Measurements from ENCODE around the gene ALG1L2.
"Not testable (repeated sequence)": the region's sequence is repeated elsewhere in the genome, so short reads cannot be mapped to it uniquely, and the experiment has no call there.

ALG1L2 gene

DNA sequence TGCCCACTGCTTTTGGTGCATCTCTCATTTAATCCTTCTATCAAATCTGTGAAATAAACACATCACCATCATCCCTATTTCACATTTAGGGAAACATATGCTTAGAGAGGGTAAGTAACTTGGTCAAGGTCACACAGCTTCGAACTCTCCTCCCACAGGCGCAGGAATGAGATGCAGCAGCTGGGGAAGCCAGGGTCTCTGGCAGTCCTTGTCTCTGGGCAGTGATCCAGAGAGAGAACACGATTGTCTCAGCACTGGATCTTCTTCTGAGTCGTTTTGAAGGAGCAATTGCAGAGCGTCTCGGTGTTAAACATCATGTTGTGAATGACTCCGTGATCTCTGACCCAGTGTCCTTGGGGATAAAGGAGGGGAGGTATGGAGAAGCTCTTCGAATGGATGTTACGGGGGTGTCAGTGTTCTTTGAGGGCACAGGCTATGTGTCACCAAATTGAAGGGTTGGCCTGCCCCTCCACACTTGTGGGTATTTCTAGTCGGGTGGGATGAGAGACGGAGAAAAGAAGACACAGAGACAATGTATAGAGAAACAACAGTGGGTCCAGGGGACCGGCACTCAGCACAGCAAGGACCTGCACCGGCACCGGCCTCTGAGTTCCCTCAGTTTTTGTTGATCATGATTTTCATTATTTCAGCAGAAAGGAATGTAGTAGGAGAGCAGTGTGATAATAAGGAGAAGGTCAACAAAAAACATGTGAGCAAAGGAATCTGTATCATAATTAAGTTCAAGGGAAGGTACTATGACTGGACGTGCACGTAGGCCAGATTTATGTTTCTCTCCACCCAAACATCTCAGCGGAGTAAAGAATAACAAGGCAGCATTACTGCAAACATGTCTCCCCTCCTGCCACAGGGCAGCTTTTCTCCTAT is 41.5 kb downstream of the ALG1L2 start:
- not testable (repeated sequence) for DNase-seq (ENCODE audit: low read depth in 2 of 2)

DNA sequence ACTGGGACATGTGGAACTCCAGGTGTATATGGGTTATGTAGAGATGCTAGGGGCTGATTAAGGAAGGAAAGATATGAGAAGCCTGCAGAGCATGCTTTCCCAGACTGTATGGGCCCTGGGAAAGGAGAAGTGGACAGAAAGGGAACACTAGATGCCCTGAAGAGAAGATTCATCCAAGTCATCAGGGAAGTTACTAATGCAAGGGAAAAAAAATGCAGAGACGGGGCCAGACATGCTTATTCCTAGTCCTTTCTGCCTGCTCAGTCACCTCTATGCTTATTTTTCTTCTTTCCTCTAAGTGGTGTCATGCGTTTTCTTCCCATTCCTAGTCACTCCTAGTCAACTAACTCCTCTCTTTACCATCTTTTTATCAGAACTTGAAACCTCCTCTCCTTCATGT is 43.8 kb downstream of the ALG1L2 start:
- DNase-seq (ENCODE audit: low read depth in 2 of 2), result not testable (repeated sequence)

DNA sequence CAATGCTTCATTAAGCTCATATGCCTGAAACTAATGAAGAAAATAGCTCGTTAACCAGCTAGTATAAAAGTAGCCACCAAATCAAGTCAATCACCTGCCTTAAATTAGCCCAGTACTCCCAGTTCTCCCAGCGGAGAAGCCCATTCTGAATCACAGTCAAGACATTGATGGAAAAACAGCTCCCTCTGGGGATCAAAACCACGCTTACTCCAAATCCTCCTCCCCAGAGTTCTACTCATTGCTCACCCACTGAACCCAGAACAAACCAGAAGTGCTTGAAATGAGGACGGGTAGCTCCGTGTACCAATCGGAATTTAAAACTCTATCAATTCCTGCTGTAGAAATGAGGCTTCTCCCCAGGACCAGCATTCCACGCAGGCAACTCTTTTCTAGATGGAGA is 54.7 kb downstream of the ALG1L2 start:
- not testable (repeated sequence) for DNase-seq (ENCODE audit: low read depth in 2 of 2)

DNA sequence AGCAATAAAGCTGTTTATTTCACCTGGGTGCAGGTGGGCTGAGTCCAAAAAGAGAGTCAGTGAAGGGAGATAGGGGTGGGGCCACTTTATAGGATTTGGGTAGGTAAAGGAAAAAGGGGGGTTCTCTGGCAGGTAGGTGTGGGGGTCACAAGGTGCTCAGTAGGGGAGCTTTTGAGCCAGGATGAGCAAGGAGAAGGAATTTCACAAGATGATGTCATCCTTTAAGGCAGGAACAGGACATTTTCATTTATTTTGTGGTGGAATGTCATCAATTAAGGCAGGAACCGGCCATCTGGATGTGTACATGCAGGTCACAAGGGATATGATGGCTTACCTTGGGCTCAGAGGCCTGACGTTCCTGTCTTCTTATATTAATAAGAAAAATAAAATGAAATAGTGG is 56.1 kb downstream of the ALG1L2 start:
- not testable (repeated sequence) for DNase-seq (ENCODE audit: low read depth in 2 of 2)

DNA sequence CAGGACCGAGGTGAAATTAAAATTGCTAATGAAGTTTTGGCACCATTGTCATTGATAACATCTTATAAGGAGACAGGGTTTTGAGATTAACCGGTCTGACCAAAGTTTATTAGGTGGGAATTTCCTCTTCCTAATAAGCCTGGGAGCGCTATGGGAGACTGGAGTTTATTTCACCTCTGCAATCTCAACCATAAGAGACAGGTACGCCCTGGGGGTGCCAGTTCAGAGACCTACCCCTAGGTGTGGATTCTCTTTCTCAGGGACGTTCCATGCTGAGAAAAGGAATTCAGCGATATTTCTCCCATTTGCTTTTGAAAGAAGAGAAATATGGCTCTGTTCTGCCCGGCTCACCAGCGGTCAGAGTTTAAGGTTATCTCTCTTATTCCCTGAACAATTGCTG is 57.4 kb downstream of the ALG1L2 start:
- DNase-seq (ENCODE audit: low read depth in 2 of 2), result not testable (repeated sequence)

DNA sequence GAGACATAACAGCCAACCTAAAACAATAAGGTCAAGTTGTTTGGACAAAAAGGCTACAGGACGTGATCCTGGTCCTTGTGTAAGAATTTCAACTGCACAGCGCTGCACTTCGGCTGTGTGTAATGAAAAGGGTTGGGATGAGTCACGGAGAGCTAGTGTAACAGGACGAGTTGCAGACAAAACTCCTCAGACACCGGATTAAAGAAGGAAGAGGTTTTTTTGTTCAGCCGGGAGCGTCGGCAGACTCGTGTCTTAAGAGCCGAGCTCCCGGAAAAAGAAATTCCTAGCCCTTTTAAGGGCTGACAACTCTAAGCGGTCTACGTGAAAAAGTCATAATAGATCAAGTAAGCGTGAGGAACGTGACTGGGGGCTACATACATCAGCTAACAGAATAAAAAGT is 59.1 kb downstream of the ALG1L2 start:
- not testable (repeated sequence) for DNase-seq (ENCODE audit: low read depth in 2 of 2)

DNA sequence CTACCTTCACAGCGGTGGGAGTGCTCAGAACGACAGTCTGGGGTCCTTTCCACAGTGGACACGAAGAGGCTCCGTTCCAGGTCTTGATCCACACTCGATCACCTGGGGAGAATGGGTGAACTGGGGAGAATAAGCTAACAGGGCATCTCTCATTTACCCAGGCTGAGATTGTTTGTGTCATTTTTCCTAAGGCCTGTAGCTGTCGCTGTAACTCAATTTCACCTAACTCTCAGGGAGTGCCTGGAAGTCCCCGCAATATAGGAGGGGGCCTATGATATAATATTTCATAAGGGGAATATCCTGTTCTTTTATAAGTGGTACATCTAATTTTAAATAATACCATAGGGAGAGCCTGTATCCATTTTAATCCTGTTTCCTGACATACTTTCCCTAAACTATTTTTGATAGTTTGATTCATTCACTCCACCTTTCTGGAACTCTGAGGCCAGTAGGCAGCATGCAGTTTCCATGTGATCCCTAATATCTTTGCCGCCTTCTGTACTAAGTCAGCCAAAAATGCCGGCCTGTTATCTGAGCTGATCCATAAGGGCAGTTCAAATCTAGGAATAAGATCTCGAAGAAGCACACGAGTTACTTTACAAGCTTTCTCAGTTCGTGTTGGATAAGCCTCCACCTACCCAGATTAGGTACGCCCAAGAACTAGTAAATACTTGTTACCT is 62.2 kb downstream of the ALG1L2 start:
- DNase-seq (ENCODE audit: low read depth in 2 of 2), result not testable (repeated sequence)

DNA sequence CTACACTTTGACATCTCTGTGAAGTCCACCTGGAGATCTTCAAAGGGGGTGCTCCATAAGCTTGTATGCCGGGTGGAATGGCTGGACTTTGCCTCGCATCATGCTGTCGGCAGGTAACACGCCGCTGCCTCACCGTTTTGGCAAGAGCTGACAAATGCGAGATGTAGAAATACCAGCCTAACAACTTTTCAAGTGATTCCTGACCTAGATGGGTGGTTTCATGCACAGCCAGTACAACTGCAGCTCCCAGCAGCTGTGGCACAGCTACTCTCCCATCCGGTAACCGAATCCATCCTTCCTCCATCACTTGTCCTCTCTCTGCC is 62.7 kb downstream of the ALG1L2 start:
- DNase-seq (ENCODE audit: low read depth in 2 of 2), result not testable (repeated sequence)

DNA sequence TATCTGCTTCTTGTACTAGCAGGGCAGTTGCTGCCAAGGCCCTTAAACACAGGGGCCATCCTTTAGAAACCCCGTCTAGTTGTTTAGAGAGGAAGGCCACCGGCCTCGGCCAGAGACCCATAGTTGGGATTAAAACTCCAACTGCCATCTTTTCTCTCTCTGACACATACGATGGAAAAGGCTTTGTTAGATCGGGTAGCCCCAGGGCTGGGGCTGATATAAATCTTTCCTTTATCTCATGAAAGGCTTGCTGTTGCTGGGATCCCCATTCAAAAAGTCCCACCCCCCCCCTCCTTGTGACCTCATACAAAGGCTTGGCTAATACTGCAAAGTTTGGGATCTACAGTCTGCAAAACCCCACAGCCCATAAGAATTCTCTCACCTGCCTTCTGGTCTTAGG is 63.8 kb downstream of the ALG1L2 start:
- DNase-seq (ENCODE audit: low read depth in 2 of 2), result not testable (repeated sequence)

DNA sequence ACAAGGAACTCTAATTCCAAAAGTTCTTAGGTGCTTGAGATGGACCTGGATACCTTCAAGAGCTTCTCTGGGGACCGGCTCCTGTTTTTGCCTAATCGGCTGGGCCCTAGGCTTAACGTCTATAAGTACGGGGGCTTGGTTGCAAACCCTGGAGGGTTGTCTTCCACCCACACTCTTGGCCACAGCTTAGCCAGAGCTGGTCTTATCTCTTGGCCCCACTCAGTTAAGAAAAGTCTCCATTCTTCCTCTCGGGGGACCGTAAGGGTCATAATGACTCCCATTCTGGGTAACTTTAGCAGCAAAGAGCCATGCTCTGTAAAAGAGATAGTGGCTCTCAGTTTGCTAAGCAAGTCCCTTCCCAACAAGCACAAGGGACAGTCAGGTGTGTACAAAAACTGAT is 64.8 kb downstream of the ALG1L2 start:
- DNase-seq (ENCODE audit: low read depth in 2 of 2), result not testable (repeated sequence)
